ENCODE results near the gene TAX1BP1.

- TF ChIP-seq CTCF (IDR thresholded peaks at IDR 0.05), result no peak
- TF ChIP-seq POLR2A (IDR thresholded peaks at IDR 0.05), result no peak
- no peak for TF ChIP-seq POLR2AphosphoS5 (IDR thresholded peaks at IDR 0.05)
- TF ChIP-seq EP300 (IDR thresholded peaks at IDR 0.05), result no peak
Measured at GRCh38 chr7:27826357-27826756, 86.4 kb downstream of the TAX1BP1 start.
